ENCODE data around the gene REEP2. TPM values are rescaled to one million over a fixed set of nuclear protein-coding genes. Genes with fewer than 3 reads are reported as not detected.
A peak's percentile ranks its signal among the peaks of the same experiment; 100 is the strongest.

Gene REEP2
- total and polyA plus RNA-seq, 4 donors = 0.08 to 0.28 (median 0.12) TPM; not detected in 1

DNA sequence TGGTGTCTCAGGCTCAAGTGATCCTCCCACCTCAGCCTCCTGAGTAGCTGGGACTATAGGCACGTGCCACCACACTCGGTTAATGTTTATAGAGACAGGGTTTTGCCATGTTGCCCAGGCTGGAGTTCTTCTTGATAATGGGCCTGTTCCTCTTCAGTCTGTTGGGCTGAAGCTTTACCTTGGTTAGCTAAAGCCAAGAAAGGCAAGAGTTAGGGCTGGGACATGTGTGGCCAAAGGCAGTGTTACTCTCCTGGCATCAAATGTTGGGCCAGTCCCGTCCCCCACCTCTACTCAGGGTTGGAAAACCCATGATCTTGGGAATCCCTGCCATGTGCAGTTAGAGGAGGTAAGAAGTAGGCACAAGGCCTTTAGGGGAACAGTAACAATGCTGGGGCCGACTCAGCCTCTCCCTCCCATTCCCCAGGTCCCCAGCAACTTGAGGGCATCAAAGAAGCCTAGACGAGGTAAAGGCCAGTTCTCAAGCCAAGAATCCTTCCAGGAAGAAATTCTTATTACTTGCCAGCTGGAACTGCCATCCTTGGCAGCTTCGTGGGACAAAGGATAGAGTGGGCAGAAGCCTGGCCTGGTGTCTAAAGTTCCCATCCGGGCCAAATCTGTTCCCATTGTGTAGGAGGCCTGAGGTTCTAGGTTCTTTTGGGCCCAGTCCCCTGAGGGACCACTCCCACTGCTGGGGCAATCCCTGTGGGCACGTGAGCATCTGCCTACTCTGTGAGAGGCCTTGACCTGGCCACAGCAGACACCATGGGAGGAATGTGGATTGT lies 30.9 kb downstream of the REEP2 start:
- Histone ChIP-seq H3K9ac (ENCODE audit: low read depth in 1 of 2, low read length in 2 of 2) (no peak overlapping the region), H3K27me3 (ENCODE audit: control insufficient read depth in 4 of 4, insufficient read depth in 4 of 4, low read length in 3 of 4) (no peaks in the 10 kb centered on the region), H3K9me3 (ENCODE audit: control insufficient read depth in 4 of 4, low read length in 3 of 4) (no peaks in the 10 kb centered on the region), H3K27ac (ENCODE audit: low read depth in 1 of 2, low read length in 2 of 2) (peak overlapping the region in 1 of 2 donors; percentile 36), H3K4me1 (ENCODE audit: control insufficient read depth in 4 of 4, insufficient read depth in 4 of 4, low read length in 3 of 4) (peaks cover 0 to 21% (median 9%) of the 10 kb centered on the region in 4 donors), H3K36me3 (ENCODE audit: control insufficient read depth in 4 of 4, insufficient read depth in 3 of 4, low read depth in 1 of 4, low read length in 3 of 4) (peaks cover 2 to 14% (median 13%) of the 10 kb centered on the region in 4 donors), H3K4me3 (ENCODE audit: low read depth in 1 of 3, low read length in 3 of 3) (no peak overlapping the region)
- DNase-seq (ENCODE audit: low spot score) = no peak
- WGBS = 62% methylated on average over 8 of the region's 8 CpGs
- no peak for TF ChIP-seq HNF4G (IDR thresholded peaks at IDR 0.05)
- peak; percentile 26 for TF ChIP-seq SP1 (IDR thresholded peaks at IDR 0.05)
- no peak for TF ChIP-seq FOXA2 (IDR thresholded peaks at IDR 0.05)
- TF ChIP-seq HNF4A (conservative IDR thresholded peaks at IDR 0.05) = peak in 1 of 2 donors; percentile 41
- peak in 1 of 2 donors; percentile 78 for TF ChIP-seq EGR1 (IDR thresholded peaks at IDR 0.05; ENCODE audit: low read depth in 2 of 2)
- TF ChIP-seq, protein P1, sequence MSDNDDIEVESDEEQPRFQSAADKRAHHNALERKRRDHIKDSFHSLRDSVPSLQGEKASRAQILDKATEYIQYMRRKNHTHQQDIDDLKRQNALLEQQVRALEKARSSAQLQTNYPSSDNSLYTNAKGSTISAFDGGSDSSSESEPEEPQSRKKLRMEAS (IDR thresholded peaks at IDR 0.05) = no peak
- TF ChIP-seq, protein P2, sequence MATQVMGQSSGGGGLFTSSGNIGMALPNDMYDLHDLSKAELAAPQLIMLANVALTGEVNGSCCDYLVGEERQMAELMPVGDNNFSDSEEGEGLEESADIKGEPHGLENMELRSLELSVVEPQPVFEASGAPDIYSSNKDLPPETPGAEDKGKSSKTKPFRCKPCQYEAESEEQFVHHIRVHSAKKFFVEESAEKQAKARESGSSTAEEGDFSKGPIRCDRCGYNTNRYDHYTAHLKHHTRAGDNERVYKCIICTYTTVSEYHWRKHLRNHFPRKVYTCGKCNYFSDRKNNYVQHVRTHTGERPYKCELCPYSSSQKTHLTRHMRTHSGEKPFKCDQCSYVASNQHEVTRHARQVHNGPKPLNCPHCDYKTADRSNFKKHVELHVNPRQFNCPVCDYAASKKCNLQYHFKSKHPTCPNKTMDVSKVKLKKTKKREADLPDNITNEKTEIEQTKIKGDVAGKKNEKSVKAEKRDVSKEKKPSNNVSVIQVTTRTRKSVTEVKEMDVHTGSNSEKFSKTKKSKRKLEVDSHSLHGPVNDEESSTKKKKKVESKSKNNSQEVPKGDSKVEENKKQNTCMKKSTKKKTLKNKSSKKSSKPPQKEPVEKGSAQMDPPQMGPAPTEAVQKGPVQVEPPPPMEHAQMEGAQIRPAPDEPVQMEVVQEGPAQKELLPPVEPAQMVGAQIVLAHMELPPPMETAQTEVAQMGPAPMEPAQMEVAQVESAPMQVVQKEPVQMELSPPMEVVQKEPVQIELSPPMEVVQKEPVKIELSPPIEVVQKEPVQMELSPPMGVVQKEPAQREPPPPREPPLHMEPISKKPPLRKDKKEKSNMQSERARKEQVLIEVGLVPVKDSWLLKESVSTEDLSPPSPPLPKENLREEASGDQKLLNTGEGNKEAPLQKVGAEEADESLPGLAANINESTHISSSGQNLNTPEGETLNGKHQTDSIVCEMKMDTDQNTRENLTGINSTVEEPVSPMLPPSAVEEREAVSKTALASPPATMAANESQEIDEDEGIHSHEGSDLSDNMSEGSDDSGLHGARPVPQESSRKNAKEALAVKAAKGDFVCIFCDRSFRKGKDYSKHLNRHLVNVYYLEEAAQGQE (IDR thresholded peaks at IDR 0.05) = no peak
- TF ChIP-seq JUND (IDR thresholded peaks at IDR 0.05) = peak in 1 of 2 donors; percentile 95
- TF ChIP-seq FOXA1 (IDR thresholded peaks at IDR 0.05) = no peak
- no peak for TF ChIP-seq GABPA (IDR thresholded peaks at IDR 0.05 in 1 of 2, conservative IDR thresholded peaks at IDR 0.05 in 1 of 2)
- no peak for TF ChIP-seq YY1 (IDR thresholded peaks at IDR 0.05)
- peak in 1 of 2 donors; percentile 28 for TF ChIP-seq RAD21 (IDR thresholded peaks at IDR 0.05)
- TF ChIP-seq, protein P3, sequence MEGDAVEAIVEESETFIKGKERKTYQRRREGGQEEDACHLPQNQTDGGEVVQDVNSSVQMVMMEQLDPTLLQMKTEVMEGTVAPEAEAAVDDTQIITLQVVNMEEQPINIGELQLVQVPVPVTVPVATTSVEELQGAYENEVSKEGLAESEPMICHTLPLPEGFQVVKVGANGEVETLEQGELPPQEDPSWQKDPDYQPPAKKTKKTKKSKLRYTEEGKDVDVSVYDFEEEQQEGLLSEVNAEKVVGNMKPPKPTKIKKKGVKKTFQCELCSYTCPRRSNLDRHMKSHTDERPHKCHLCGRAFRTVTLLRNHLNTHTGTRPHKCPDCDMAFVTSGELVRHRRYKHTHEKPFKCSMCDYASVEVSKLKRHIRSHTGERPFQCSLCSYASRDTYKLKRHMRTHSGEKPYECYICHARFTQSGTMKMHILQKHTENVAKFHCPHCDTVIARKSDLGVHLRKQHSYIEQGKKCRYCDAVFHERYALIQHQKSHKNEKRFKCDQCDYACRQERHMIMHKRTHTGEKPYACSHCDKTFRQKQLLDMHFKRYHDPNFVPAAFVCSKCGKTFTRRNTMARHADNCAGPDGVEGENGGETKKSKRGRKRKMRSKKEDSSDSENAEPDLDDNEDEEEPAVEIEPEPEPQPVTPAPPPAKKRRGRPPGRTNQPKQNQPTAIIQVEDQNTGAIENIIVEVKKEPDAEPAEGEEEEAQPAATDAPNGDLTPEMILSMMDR (IDR thresholded peaks at IDR 0.05; ENCODE audit: low read depth, low read length, missing input control) = no peak
- peak; percentile 50 for TF ChIP-seq TAF1 (conservative IDR thresholded peaks at IDR 0.05)
- TF ChIP-seq RXRA (IDR thresholded peaks at IDR 0.05) = peak in 1 of 2 donors; percentile 9

DNA sequence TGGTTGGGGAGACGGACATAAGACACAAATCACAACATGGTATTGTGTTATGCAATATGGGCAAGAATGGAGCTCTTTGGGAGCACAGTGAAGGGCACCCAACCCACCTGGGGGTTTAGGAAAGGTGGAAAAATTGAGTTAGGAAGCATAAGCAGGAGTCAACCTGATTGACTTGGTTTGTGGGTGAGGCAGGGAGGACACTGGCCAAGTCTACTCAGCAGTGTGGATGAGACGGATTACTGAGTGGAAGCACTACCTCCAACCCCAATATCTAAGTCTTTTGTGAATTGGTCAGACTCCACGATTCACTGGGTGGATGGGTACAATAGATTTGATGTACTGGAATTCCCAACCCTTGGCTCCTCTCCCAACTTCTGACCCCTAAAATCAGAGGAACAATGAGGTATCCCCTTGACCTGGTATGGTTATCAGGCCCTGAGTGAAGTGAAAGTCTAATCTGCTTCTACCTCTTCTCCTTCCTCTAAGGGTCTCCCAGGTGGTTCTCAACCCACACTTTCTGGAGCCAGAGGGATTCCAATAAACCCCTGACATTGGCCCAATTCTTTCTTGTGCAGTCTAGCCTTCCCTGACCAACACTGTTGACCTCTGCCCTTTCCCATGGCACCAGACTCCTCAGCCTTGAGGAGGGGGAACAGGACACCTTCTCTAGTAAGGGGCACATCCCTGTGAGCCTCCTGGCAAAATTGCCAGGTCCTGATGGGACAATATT lies 31.6 kb downstream of the REEP2 start:
- H3K9ac ChIP-seq (ENCODE audit: low read depth in 1 of 2, low read length in 2 of 2) = no peak overlapping the region
- no peak for DNase-seq (ENCODE audit: low spot score)
- H3K36me3 ChIP-seq (ENCODE audit: control insufficient read depth in 4 of 4, insufficient read depth in 3 of 4, low read depth in 1 of 4, low read length in 3 of 4) = peaks cover 2 to 14% (median 13%) of the 10 kb centered on the region in 4 donors
- H3K4me1 ChIP-seq (ENCODE audit: control insufficient read depth in 4 of 4, insufficient read depth in 4 of 4, low read length in 3 of 4) = peaks cover 0 to 21% (median 9%) of the 10 kb centered on the region in 4 donors
- 76% methylated on average over 3 of the region's 3 CpGs for WGBS
- H3K27me3 ChIP-seq (ENCODE audit: control insufficient read depth in 4 of 4, insufficient read depth in 4 of 4, low read length in 3 of 4) = no peaks in the 10 kb centered on the region
- TF ChIP-seq, protein P1 (IDR thresholded peaks at IDR 0.05) = no peak
- peak; percentile 5 for TF ChIP-seq SP1 (IDR thresholded peaks at IDR 0.05)
- no peak for TF ChIP-seq GABPA (IDR thresholded peaks at IDR 0.05 in 1 of 2, conservative IDR thresholded peaks at IDR 0.05 in 1 of 2)
- TF ChIP-seq, protein P4, sequence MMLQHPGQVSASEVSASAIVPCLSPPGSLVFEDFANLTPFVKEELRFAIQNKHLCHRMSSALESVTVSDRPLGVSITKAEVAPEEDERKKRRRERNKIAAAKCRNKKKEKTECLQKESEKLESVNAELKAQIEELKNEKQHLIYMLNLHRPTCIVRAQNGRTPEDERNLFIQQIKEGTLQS (IDR thresholded peaks at IDR 0.05) = peak; percentile 43
- TF ChIP-seq FOXA1 (IDR thresholded peaks at IDR 0.05) = no peak
- peak in 1 of 2 donors; percentile 42 for TF ChIP-seq RXRA (IDR thresholded peaks at IDR 0.05)
- peak in 1 of 2 donors; percentile 87 for TF ChIP-seq JUND (IDR thresholded peaks at IDR 0.05)
- TF ChIP-seq TAF1 (conservative IDR thresholded peaks at IDR 0.05) = peak; percentile 16
- no peak for TF ChIP-seq FOXA2 (IDR thresholded peaks at IDR 0.05)
- no peaks in the 10 kb centered on the region for H3K9me3 ChIP-seq (ENCODE audit: control insufficient read depth in 4 of 4, low read length in 3 of 4)
- H3K27ac ChIP-seq (ENCODE audit: low read depth in 1 of 2, low read length in 2 of 2) = no peak overlapping the region
- H3K4me3 ChIP-seq (ENCODE audit: low read depth in 1 of 3, low read length in 3 of 3) = no peak overlapping the region

Measured in liver (tissue), 9 donors.